ENCODE results near the gene CUL4A.

DNA sequence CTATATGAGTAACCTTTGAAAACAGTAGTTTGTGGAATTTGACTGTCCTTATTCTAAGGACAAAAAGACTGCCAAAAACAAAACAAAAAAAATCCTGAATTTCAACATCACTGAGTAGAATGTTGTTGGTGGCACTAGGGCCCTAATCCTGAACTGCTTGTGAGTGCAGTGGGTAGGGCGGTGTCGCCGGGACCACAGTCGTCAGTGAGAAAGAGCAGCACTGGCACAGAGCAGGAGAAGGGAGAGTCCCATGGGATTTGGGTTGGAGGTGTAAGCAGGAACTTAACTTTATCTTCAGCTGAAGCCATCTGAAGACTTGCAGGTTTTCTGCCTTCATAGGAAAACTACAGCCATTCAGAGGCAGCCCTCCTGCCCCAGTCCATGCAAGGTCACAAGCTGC, 6.5 kb upstream of the CUL4A start:
- TF ChIP-seq YY1 (IDR thresholded peaks at IDR 0.05; ENCODE audit: low read depth) = no peak
- TF ChIP-seq EZH2phosphoT487 (IDR thresholded peaks at IDR 0.05; ENCODE audit: borderline replicate concordance, low read depth) = no peak
